Uterus (tissue), 4 donors: ENCODE results near the gene F2RL3. TPM values are rescaled to one million over a fixed set of nuclear protein-coding genes. Genes with fewer than 3 reads are reported as not detected.

ENCODE experiments used
- DNase-seq, 2 donors: peaks; one replicate each; pipeline ENCODE4 v3.0.0-alpha.2; 2019 to 2020
- H3K27ac ChIP-seq, 2 donors: fragments of 200-600 bp; sonication (generic); 1 replicate in 1 of 2; 2 replicates in 1 of 2; pipeline ENCODE4 v1.5.1; 2016 to 2018
- H3K27me3 ChIP-seq, 2 donors: fragments of 200-600 bp; sonication (generic); one replicate each; pipeline ENCODE4 v1.5.1; 2018 to 2019; ENCODE audit warnings: control low read depth in 1 of 2
- H3K36me3 ChIP-seq, 2 donors: fragments of 200-600 bp; sonication (generic); one replicate each; pipeline ENCODE4 v1.5.1; 2019; ENCODE audit warnings: control low read depth in 1 of 2
- H3K4me1 ChIP-seq, 2 donors: fragments of 200-600 bp; sonication (generic); one replicate each; pipeline ENCODE4 v1.5.1; 2018 to 2019; ENCODE audit warnings: control low read depth in 1 of 2
- H3K4me3 ChIP-seq, 2 donors: fragments of 200-600 bp; sonication (generic); 1 replicate in 1 of 2; 2 replicates in 1 of 2; pipeline ENCODE4 v1.5.1; 2018 to 2019; ENCODE audit warnings: mild to moderate bottlenecking in 1 of 2
- H3K9me3 ChIP-seq, 2 donors: fragments of 200-600 bp; sonication (generic); one replicate each; pipeline ENCODE4 v1.5.1; 2019; ENCODE audit warnings: control low read depth in 1 of 2
- CTCF ChIP-seq, 4 experiments: fragments of 200-600 bp in 2 of 4; fragments of 450-650 bp in 2 of 4; sonication (generic) in 2 of 4; IDR thresholded peaks; one replicate each; pipeline ENCODE4 v1.5.1; 2016 to 2019; ENCODE audit warnings: antibody characterized with exemption in 4 of 4, mild to moderate bottlenecking in 2 of 4, moderate library complexity in 1 of 4
- POLR2A ChIP-seq, 2 donors: fragments of 450-650 bp; IDR thresholded peaks; one replicate each; pipeline ENCODE4 v1.6.1; 2016; ENCODE audit warnings: antibody characterized with exemption in 2 of 2, mild to moderate bottlenecking in 1 of 2, moderate library complexity in 1 of 2
- intact Hi-C: fragments of 100-400 bp; cut with DNase I; formaldehyde crosslinking; loops from one replicate; pipeline ENCODE4 v1.15.1; 2023; ENCODE audit warnings: low total_unique reads
- total RNA-seq, 4 donors: library from RNA; depleted of rRNA in 3 of 4; stranded (reverse); fragments of >200 nt in 3 of 4; gene quantifications; one replicate each; pipeline versions ENCODE4 v1.1.0 to v1.2.4, GENCODE V29; 2014 to 2023
- donor health status: DM: yes; HTN: yes; CAD: no.

F2RL3 gene
- total RNA-seq, 4 donors from 2014 or later: 0.07 to 20.0 (median 6.3) TPM

GRCh38 chr19:16850133-16850532 lies 38.7 kb upstream of the F2RL3 start:
- Histone ChIP-seq H3K4me1 (no peaks in the 10 kb centered on the region), H3K36me3 (no peaks in the 10 kb centered on the region), H3K9me3 (no peaks in the 10 kb centered on the region), H3K27me3 (no peaks in the 10 kb centered on the region), H3K4me3 (no peak overlapping the region), H3K27ac (no peak overlapping the region)
- DNase-seq: no peak
- TF ChIP-seq POLR2A (IDR thresholded peaks at IDR 0.05) (no peak), CTCF (IDR thresholded peaks at IDR 0.05) (no peak)
- intact Hi-C loops: no loop called here

- TF ChIP-seq CTCF (IDR thresholded peaks at IDR 0.05) (no peak), POLR2A (IDR thresholded peaks at IDR 0.05) (no peak)
- intact Hi-C loops: no loop called here
- H3K36me3 ChIP-seq: no peaks in the 10 kb centered on the region
- no peaks in the 10 kb centered on the region for H3K4me1 ChIP-seq
- no peaks in the 10 kb centered on the region for H3K27me3 ChIP-seq
- H3K9me3 ChIP-seq: no peaks in the 10 kb centered on the region
- DNase-seq: no peak
- H3K27ac ChIP-seq: no peak overlapping the region
- no peak overlapping the region for H3K4me3 ChIP-seq
Measured at GRCh38 chr19:16851031-16851712, 37.6 kb upstream of the F2RL3 start.

DNA sequence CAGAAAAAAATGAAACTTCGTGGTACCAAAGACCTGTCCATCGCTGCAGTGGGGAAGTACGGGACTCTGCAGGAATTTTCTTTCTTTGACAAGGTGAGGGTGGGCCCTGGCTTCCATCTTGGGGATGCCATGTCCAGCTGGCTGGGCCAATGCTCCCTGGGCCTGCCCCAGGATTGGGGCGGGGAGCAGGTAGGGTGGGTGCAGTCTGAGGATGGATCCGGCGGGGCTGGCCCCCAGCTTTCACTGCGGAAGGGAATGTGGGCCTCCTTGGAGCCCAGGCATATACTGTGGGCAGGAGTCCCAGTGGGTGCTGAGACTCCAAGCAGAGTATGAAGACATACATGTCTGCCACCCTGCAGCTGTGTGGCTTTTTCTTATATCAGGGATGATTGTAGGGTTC lies 35.7 kb upstream of the F2RL3 start:
- no peak for DNase-seq
- Histone ChIP-seq H3K9me3 (no peaks in the 10 kb centered on the region), H3K27me3 (no peaks in the 10 kb centered on the region), H3K27ac (no peak overlapping the region), H3K4me3 (no peak overlapping the region), H3K4me1 (no peaks in the 10 kb centered on the region), H3K36me3 (no peaks in the 10 kb centered on the region)
- TF ChIP-seq POLR2A (IDR thresholded peaks at IDR 0.05) (no peak), CTCF (IDR thresholded peaks at IDR 0.05) (no peak)
- intact Hi-C loops: no loop called here

DNA sequence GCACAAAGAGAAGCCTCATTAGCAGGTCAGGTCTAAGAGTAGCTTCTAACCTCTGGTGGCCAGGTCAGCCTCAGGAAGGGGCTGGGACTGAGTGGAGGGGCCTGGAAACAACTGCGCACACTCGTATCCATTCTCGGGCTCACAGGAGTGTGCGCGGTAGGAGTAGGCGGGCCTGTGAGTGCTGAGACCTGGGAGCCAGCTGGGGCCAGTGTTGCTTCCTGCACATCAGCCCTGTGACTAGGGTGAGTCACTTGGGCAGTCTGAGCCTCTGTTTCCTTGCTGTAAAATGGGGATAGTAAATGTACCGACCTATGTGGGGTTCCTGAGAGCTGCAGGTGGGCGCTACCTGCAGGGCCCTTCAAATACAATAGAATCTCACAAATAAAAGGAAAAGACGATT lies 32.7 kb upstream of the F2RL3 start:
- Histone ChIP-seq H3K9me3 (no peaks in the 10 kb centered on the region), H3K4me3 (no peak overlapping the region), H3K27ac (no peak overlapping the region), H3K27me3 (no peaks in the 10 kb centered on the region), H3K36me3 (no peaks in the 10 kb centered on the region), H3K4me1 (no peaks in the 10 kb centered on the region)
- DNase-seq: no peak
- intact Hi-C loops: no loop called here
- TF ChIP-seq CTCF (IDR thresholded peaks at IDR 0.05) (no peak), POLR2A (IDR thresholded peaks at IDR 0.05) (no peak)

DNA sequence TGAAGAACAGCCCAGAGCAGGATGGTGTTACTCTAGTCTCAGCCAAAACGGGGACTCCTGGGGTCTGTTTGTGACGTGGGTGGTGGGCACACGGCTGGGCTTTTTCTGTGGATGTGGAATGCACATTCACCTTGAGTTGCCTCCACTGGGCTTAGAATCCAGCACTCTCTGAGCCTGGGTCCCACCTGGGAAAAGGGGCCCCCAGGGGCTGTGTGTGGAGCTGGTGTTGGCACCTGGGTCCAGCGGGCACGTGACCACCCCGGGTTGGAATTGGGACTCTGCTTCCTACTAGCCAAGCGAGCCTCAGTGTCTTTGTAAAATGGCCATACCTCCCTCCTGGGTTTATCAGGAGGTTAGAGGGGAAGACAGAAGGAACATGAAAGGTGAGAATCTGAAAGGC lies 29.2 kb upstream of the F2RL3 start:
- H3K27me3 ChIP-seq: no peaks in the 10 kb centered on the region
- no peak for DNase-seq
- no peak overlapping the region for H3K4me3 ChIP-seq
- no peaks in the 10 kb centered on the region for H3K4me1 ChIP-seq
- no peaks in the 10 kb centered on the region for H3K36me3 ChIP-seq
- TF ChIP-seq CTCF (IDR thresholded peaks at IDR 0.05): no peak
- TF ChIP-seq POLR2A (IDR thresholded peaks at IDR 0.05): no peak
- no peaks in the 10 kb centered on the region for H3K9me3 ChIP-seq
- intact Hi-C loops: no loop called here
- no peak overlapping the region for H3K27ac ChIP-seq
